ENCODE measurements around the gene RERE. TPM values are rescaled to one million over a fixed set of nuclear protein-coding genes. Genes with fewer than 3 reads are reported as not detected.

RERE gene
- total RNA-seq, 1 experiment from 2014 or later = 161 TPM

GRCh38 chr1:8323706-8324105 lies 493.7 kb downstream of the RERE start (continued):
- TF ChIP-seq CBFB (CRISPR knock-in tag; IDR thresholded peaks at IDR 0.05; ENCODE audit: low read depth) = no peak

GRCh38 chr1:8321612-8322011 lies 495.8 kb downstream of the RERE start:
- H3K27ac Mint-ChIP-seq = no peak overlapping the region
- H3K4me3 Mint-ChIP-seq = no peak overlapping the region
- ATAC-seq (no peak), DNase-seq (ENCODE audit: low spot score) (no peak)
- H3K36me3 Mint-ChIP-seq = no peaks in the 10 kb centered on the region
- H3K9me3 Mint-ChIP-seq = peaks cover 4% of the 10 kb centered on the region; the same call in 1 of the 2 replicates
- CTCF ChIA-PET = no interaction called here
- peaks cover 13% of the 10 kb centered on the region for H3K4me1 Mint-ChIP-seq
- POLR2A ChIA-PET = no interaction called here
- peaks cover 25% of the 10 kb centered on the region for H3K27me3 Mint-ChIP-seq (ENCODE audit: low read depth)
- no peak for TF ChIP-seq EMX1 (CRISPR knock-in tag; IDR thresholded peaks at IDR 0.05)
- TF ChIP-seq TEAD4 (CRISPR knock-in tag; IDR thresholded peaks at IDR 0.05) = no peak
- TF ChIP-seq SMAD3 (CRISPR knock-in tag; IDR thresholded peaks at IDR 0.05; ENCODE audit: borderline replicate concordance) = no peak
- no peak for TF ChIP-seq ZSCAN18 (CRISPR knock-in tag; IDR thresholded peaks at IDR 0.05)
- no peak for TF ChIP-seq NFYB (CRISPR knock-in tag; conservative IDR thresholded peaks at IDR 0.05; ENCODE audit: low read depth)
- no peak for TF ChIP-seq TCF7 (CRISPR knock-in tag; IDR thresholded peaks at IDR 0.05; ENCODE audit: low read depth)
- TF ChIP-seq ZBTB43 (CRISPR knock-in tag; IDR thresholded peaks at IDR 0.05) = no peak
- TF ChIP-seq ZNF532 (CRISPR knock-in tag; IDR thresholded peaks at IDR 0.05; ENCODE audit: borderline replicate concordance) = no peak
- no peak for TF ChIP-seq FOXK1 (CRISPR knock-in tag; IDR thresholded peaks at IDR 0.05)
- TF ChIP-seq CTCF (IDR thresholded peaks at IDR 0.05) = no peak
- no peak for TF ChIP-seq RELA (CRISPR knock-in tag; IDR thresholded peaks at IDR 0.05; ENCODE audit: borderline replicate concordance)
- TF ChIP-seq IRF2 (CRISPR knock-in tag; IDR thresholded peaks at IDR 0.05; ENCODE audit: borderline replicate concordance, low read depth) = no peak
- no peak for TF ChIP-seq SOX15 (CRISPR knock-in tag; IDR thresholded peaks at IDR 0.05)
- TF ChIP-seq MLX (CRISPR knock-in tag; IDR thresholded peaks at IDR 0.05) = no peak
- no peak for TF ChIP-seq PRRX2 (CRISPR knock-in tag; IDR thresholded peaks at IDR 0.05)
- no peak for TF ChIP-seq USF2 (CRISPR knock-in tag; IDR thresholded peaks at IDR 0.05)

All from WTC11 (cell line).